Measurements from ENCODE around the gene TSPAN11. TPM values are rescaled to one million over a fixed set of nuclear protein-coding genes. Genes with fewer than 3 reads are reported as not detected.
A peak's percentile ranks its signal among the peaks of the same experiment; 100 is the strongest.

The TSPAN11 gene
- total and polyA plus RNA-seq, 2 of the 4 experiments (the other 2 are of a cell fraction) = 0.18 to 0.26 TPM

GRCh38 chr12:31005944-31006361 is 79.4 kb downstream of the TSPAN11 start:
- H3K4me2 ChIP-seq (ENCODE audit: low read depth, low read length) = no peak overlapping the region
- peaks cover 5% of the 10 kb centered on the region; the same call in 1 of the 2 replicates for H3K27me3 ChIP-seq (ENCODE audit: control insufficient read depth, insufficient read depth, low read length)
- DNase-seq = peak; percentile 20
- TF ChIP-seq USF2 (IDR thresholded peaks at IDR 0.05; ENCODE audit: low read depth, low read length) (no peak), ELK1 (IDR thresholded peaks at IDR 0.05; ENCODE audit: borderline replicate concordance, low read depth, low read length) (no peak), RCOR1 (IDR thresholded peaks at IDR 0.05; ENCODE audit: insufficient replicate concordance, low read length) (no peak), MXI1 (IDR thresholded peaks at IDR 0.05; ENCODE audit: borderline replicate concordance, low read depth, low read length) (no peak), FOS (IDR thresholded peaks at IDR 0.05; ENCODE audit: low read depth, low read length) (no peak)
- in situ Hi-C loops (cut with MboI; ENCODE audit: low sequenced_read_pairs) (no loop called here), intact Hi-C loops (cut with micrococcal nuclease) (no loop called here), dilution Hi-C loops (cut with HindIII; ENCODE audit: low sequenced_read_pairs, unreplicated experiment) (no loop called here)
- H3K4ac ChIP-seq (ENCODE audit: low read depth, low read length) = peak overlapping the region; percentile 64
- peak overlapping the region; percentile 46 for H2AK5ac ChIP-seq (ENCODE audit: low read depth, low read length)
- 0 out of 2 replicates have a peak overlapping the region, but pooled peaks have one; percentile 36 for H2BK20ac ChIP-seq (ENCODE audit: low read depth, low read length)
- peak overlapping the region; percentile 78 for H4K91ac ChIP-seq (ENCODE audit: insufficient read depth, low read depth, low read length)
- CTCF ChIA-PET = no interaction called here
- POLR2A ChIA-PET (ENCODE audit: unreplicated experiment) = interaction anchor here (0.6 kb wide), 1 partner anchor 184 kb away, joined by 26 read pairs; no protein-coding TSS in a partner anchor
- no peak overlapping the region for H3K4me3 ChIP-seq (ENCODE audit: insufficient read depth, low read depth, low read length)
- no peaks in the 10 kb centered on the region for H3K9me3 ChIP-seq (ENCODE audit: control insufficient read depth, insufficient read depth, low read length)
- no peaks in the 10 kb centered on the region for H3K36me3 ChIP-seq (ENCODE audit: control insufficient read depth, insufficient read depth, low read length)
- H2AK9ac ChIP-seq (replicated peaks; ENCODE audit: low read depth, low read length, poor library complexity) = peak overlapping the region; percentile 68
- no peak overlapping the region for H4K5ac ChIP-seq (ENCODE audit: low read depth, low read length)
- H4K20me1 ChIP-seq (ENCODE audit: insufficient read depth, low read length) = no peaks in the 10 kb centered on the region; the same call in 1 of the 2 replicates
- H3K23ac ChIP-seq (ENCODE audit: low read depth, low read length) = peak overlapping the region; percentile 41; the same call in 1 of the 2 replicates
- H3K79me1 ChIP-seq (ENCODE audit: low read depth in 1 of 2, low read length in 2 of 2) = no peaks in the 10 kb centered on the region
- peak overlapping the region in 1 of 2 experiments; percentile 40; a peak in 2 of 4 replicates for H4K8ac ChIP-seq (ENCODE audit: low read depth in 2 of 2, low read length in 2 of 2)
- BruUV-seq (replicated peaks) = no TSS peak
- peak; percentile 61 for ATAC-seq (ENCODE audit: low read depth)
- 86% methylated on average over 1 of the region's 4 CpGs; no CpG with 5 or more reads in 1 of the 2 experiments for WGBS, 2 experiments (ENCODE audit: extremely low coverage in 2 of 2, insufficient read length in 1 of 2)
- H2BK5ac ChIP-seq (ENCODE audit: low read depth, low read length, poor library complexity, severe bottlenecking) = no peak overlapping the region
- no peak overlapping the region for H3K56ac ChIP-seq (ENCODE audit: extremely low read depth, insufficient read depth, low read length)
- H3K14ac ChIP-seq (replicated peaks; ENCODE audit: low read depth, low read length) = peak overlapping the region; percentile 59
- H2AFZ ChIP-seq (replicated peaks; ENCODE audit: low read length, poor library complexity) = peak overlapping the region; percentile 54
- H3K4me1 ChIP-seq (ENCODE audit: control insufficient read depth, insufficient read depth, low read length) = peaks cover 9% of the 10 kb centered on the region
- peak overlapping the region; percentile 62 for H2BK120ac ChIP-seq (ENCODE audit: low read depth, low read length)
- H3K9ac ChIP-seq (ENCODE audit: low read depth, low read length) = no peak overlapping the region
- H2BK15ac ChIP-seq (ENCODE audit: low read depth, low read length) = no peak overlapping the region; the same call in 2 of the 3 replicates
- no peak overlapping the region for H3K18ac ChIP-seq (ENCODE audit: low read depth, low read length)
- no peak overlapping the region for H3K27ac ChIP-seq (ENCODE audit: insufficient read depth, low read length)
- H3K9me1 ChIP-seq (ENCODE audit: insufficient read depth, low read length) = peaks cover 20% of the 10 kb centered on the region; the same call in 1 of the 2 replicates

Data from IMR-90 (cell line).